GM12878 (cell line): ENCODE data around the gene DUSP16.

Source experiments
- CTCF ChIP-seq, 3 experiments: IDR thresholded peaks in 2 of 3; conservative IDR thresholded peaks in 1 of 3; 2 replicates each; pipeline ENCODE4 v1.5.1; 2011; ENCODE audit warnings: low read depth in 3 of 3, low read length in 3 of 3, mild to moderate bottlenecking in 3 of 3, control low read depth in 2 of 3, moderate library complexity in 2 of 3, inconsistent platforms in 1 of 3, mixed read lengths in 1 of 3; ENCODE audit not compliant: control insufficient read depth in 2 of 3, insufficient read depth in 1 of 3; ENCODE audit errors: extremely low read depth in 1 of 3
- RBBP5 ChIP-seq: fragments of 200-600 bp; sonication (generic); conservative IDR thresholded peaks from 2 replicates; pipeline ENCODE4 v1.6.1; 2016
- SP1 ChIP-seq: IDR thresholded peaks from one replicate; pipeline ENCODE4 v1.6.1; 2011; ENCODE audit warnings: low read depth, low read length

DNA sequence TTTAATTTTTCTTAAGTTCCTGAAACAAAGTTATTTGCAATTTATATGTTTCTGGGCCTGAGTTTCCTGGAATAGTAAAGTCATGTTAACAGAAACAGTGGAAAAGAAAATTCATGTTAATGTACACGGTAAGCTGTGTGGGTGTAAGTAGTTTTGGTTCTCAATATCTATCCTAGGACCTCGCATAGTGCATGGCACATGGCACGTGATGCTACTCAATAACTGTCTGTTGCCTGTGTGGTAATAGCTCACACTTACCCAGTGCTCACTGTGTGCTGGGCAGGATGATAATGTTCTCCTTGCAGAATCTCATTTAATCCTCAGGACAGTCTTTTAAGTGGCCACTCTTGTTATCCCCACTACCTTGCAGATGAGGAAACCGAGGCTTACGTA lies 100.7 kb downstream of the DUSP16 start:
- TF ChIP-seq CTCF (IDR thresholded peaks at IDR 0.05 in 2 of 3, conservative IDR thresholded peaks at IDR 0.05 in 1 of 3; ENCODE audit: control insufficient read depth in 2 of 3, extremely low read depth in 1 of 3, insufficient read depth in 1 of 3, low read depth in 3 of 3, low read length in 3 of 3) (no peak), RBBP5 (no peak), SP1 (no peak)
